PC-3 (cell line): Measurements from ENCODE around the gene NDUFB10. TPM values are rescaled to one million over a fixed set of nuclear protein-coding genes. Genes with fewer than 3 reads are reported as not detected.

ENCODE experiments used
- ATAC-seq: fragments of 200-7000 bp; cut with Tn5 transposase; 2 replicates; pipeline ENCODE4 v1.9.1; 2020; ENCODE audit warnings: mild to moderate bottlenecking, moderate library complexity
- BruUV-seq: library from RNA; stranded (reverse); fragments of 400-500 nt; replicated peaks from 2 replicates; lab custom pipeline; 2021; lab: Mats Ljungman, UMichigan
- CTCF ChIA-PET: fragments of 300-600 bp; sonication (Branson Sonifier 250); formaldehyde crosslinking; loops from one replicate; lab custom pipeline; 2022; ENCODE audit warnings: antibody characterized with exemption; lab: Charles Lee
- POLR2A ChIA-PET: fragments of 300-600 bp; sonication (Branson Sonifier 250); formaldehyde crosslinking; loops from one replicate; lab custom pipeline; 2022; ENCODE audit warnings: antibody characterized with exemption; ENCODE audit not compliant: unreplicated experiment; lab: Charles Lee
- DNase-seq: peaks from one replicate; pipeline ENCODE4 v3.0.0-alpha.2; 2015
- H2AFZ ChIP-seq: fragments of 300-600 bp; sonication (generic); 2 replicates; pipeline ENCODE4 v1.6.0; 2016; ENCODE audit warnings: antibody characterized with exemption, low read length
- H3F3A ChIP-seq: fragments of 300-600 bp; sonication (generic); one replicate; pipeline ENCODE4 v1.6.0; 2017; ENCODE audit warnings: antibody characterized with exemption, low read length, control low read depth, mild to moderate bottlenecking; ENCODE audit not compliant: unreplicated experiment
- H3K27ac ChIP-seq: fragments of 300-600 bp; sonication (generic); 2 replicates; pipeline ENCODE4 v1.5.1; 2016; ENCODE audit warnings: mild to moderate bottlenecking, low read length
- H3K27me3 ChIP-seq: fragments of 300-600 bp; sonication (generic); 2 replicates; pipeline ENCODE4 v1.6.1; 2016; ENCODE audit warnings: low read length, mixed read lengths
- H3K36me3 ChIP-seq: fragments of 300-600 bp; sonication (generic); 2 replicates; pipeline ENCODE4 v1.6.1; 2016; ENCODE audit warnings: low read depth, mixed run types, low read length, mixed read lengths
- H3K4me1 ChIP-seq: fragments of 300-600 bp; sonication (generic); 2 replicates; pipeline ENCODE4 v1.5.1; 2016; ENCODE audit warnings: low read length; ENCODE audit not compliant: insufficient read depth
- H3K4me2 ChIP-seq: fragments of 300-600 bp; sonication (generic); 2 replicates; pipeline ENCODE4 v1.6.0; 2016; ENCODE audit warnings: low read length
- H3K4me3 ChIP-seq: fragments of 300-600 bp; sonication (generic); 2 replicates; pipeline ENCODE4 v1.5.1; 2016; ENCODE audit warnings: mild to moderate bottlenecking, low read length, mixed read lengths
- H3K79me2 ChIP-seq: fragments of 300-600 bp; sonication (generic); 2 replicates; pipeline ENCODE4 v1.6.1; 2017; ENCODE audit warnings: low read length, mixed read lengths
- H3K9ac ChIP-seq: fragments of 300-600 bp; sonication (generic); 2 replicates; pipeline ENCODE4 v1.6.0; 2016; ENCODE audit warnings: mild to moderate bottlenecking, low read length
- H3K9me2 ChIP-seq: fragments of 300-600 bp; sonication (generic); replicated peaks from 2 replicates; pipeline ENCODE4 v1.6.1; 2016; ENCODE audit warnings: mixed run types, low read length, mixed read lengths
- H3K9me3 ChIP-seq: fragments of 300-600 bp; sonication (generic); 2 replicates; pipeline ENCODE4 v1.6.1; 2016; ENCODE audit warnings: low read length, mixed read lengths
- H4K20me1 ChIP-seq: fragments of 300-600 bp; sonication (generic); 2 replicates; pipeline ENCODE4 v1.6.1; 2016; ENCODE audit warnings: low read length, mixed read lengths
- CTCF ChIP-seq: fragments of 300-600 bp; sonication (generic); conservative IDR thresholded peaks from 2 replicates; pipeline ENCODE4 v1.5.1; 2017; ENCODE audit warnings: antibody characterized with exemption, low read depth, mild to moderate bottlenecking, low read length
- EZH2 ChIP-seq: fragments of 300-600 bp; sonication (generic); IDR thresholded peaks from one replicate; pipeline ENCODE4 v1.6.1; 2017; ENCODE audit warnings: antibody characterized with exemption, mild to moderate bottlenecking, low read length; ENCODE audit not compliant: unreplicated experiment
- EZH2phosphoT487 ChIP-seq: fragments of 300-600 bp; sonication (generic); IDR thresholded peaks from 2 replicates; pipeline ENCODE4 v1.6.1; 2018; ENCODE audit warnings: mild to moderate bottlenecking, antibody characterized with exemption, low read length, borderline replicate concordance
- intact Hi-C: fragments of 100-400 bp; cut with micrococcal nuclease; formaldehyde crosslinking; loops from 2 replicates; pipeline ENCODE4 v1.9.0; 2023
- total RNA-seq: library from RNA; depleted of rRNA; stranded (reverse); fragments of >200 nt; gene quantifications from 2 replicates; pipeline ENCODE4 v1.2.3, GENCODE V29; 2014

The NDUFB10 gene
- total RNA-seq, 1 experiment from 2014 or later, result 530 TPM

- peak overlapping the region; percentile 85 for H3K4me3 ChIP-seq
- H3K9me2 ChIP-seq, result no peaks in the 10 kb centered on the region
- peaks cover 6% of the 10 kb centered on the region; the same call in 1 of the 2 replicates for H3K79me2 ChIP-seq
- CTCF ChIA-PET, result no interaction called here
- H3K4me2 ChIP-seq, result peak overlapping the region; percentile 93
- DNase-seq (peak; percentile 52), ATAC-seq (peak; percentile 16)
- no peak for TF ChIP-seq EZH2
- TF ChIP-seq EZH2phosphoT487, result no peak
- no peak for TF ChIP-seq CTCF
- H4K20me1 ChIP-seq, result no peaks in the 10 kb centered on the region
- H3K9ac ChIP-seq, result peak overlapping the region; percentile 60; the same call in 1 of the 2 replicates
- H3K9me3 ChIP-seq, result no peaks in the 10 kb centered on the region
- H3K36me3 ChIP-seq, result no peaks in the 10 kb centered on the region
- peaks cover 11% of the 10 kb centered on the region for H3K4me1 ChIP-seq
- intact Hi-C loops, result no loop called here
- TSS peak; percentile 66 for BruUV-seq
- POLR2A ChIA-PET, result no interaction called here
- H3F3A ChIP-seq, result no peaks in the 10 kb centered on the region
- peak overlapping the region; percentile 41 for H3K27ac ChIP-seq
- H3K27me3 ChIP-seq, result no peaks in the 10 kb centered on the region
- H2AFZ ChIP-seq, result peak overlapping the region; percentile 77
These were observed 17.1 kb upstream of the NDUFB10 start for GRCh38 chr16:1942047-1942809.

GRCh38 chr16:1942810-1943726, 16.3 kb upstream of the NDUFB10 start, which contains the start of gene MSRB1:
TSS of gene MSRB1 (minus strand) at chr16:1943199. CDS start at chr16:1943156, 43 bp downstream.
- no peaks in the 10 kb centered on the region for H4K20me1 ChIP-seq
- H3K36me3 ChIP-seq, result no peaks in the 10 kb centered on the region
- ChIA-PET CTCF (interaction anchor here (0.6 kb wide), 1 partner anchor 242 kb away, joined by 3 read pairs; no protein-coding TSS in a partner anchor), POLR2A (interaction anchor here (1.0 kb wide), 1 partner anchor 22 kb away, joined by 3 read pairs; the partner anchor contains the start of gene RPS2)
- H3F3A ChIP-seq, result no peaks in the 10 kb centered on the region
- no peaks in the 10 kb centered on the region for H3K9me2 ChIP-seq
- peaks cover 11% of the 10 kb centered on the region for H3K4me1 ChIP-seq
- intact Hi-C loops, result no loop called here
- peak within 1 kb of the TSS; percentile 41 for H3K27ac ChIP-seq
- TF ChIP-seq EZH2phosphoT487 (no peak), EZH2 (no peak), CTCF (no peak)
- DNase-seq (peak; percentile 96), ATAC-seq (peak; percentile 95)
- BruUV-seq, result no TSS peak
- no peaks in the 10 kb centered on the region for H3K27me3 ChIP-seq
- H3K4me2 ChIP-seq, result peak within 1 kb of the TSS; percentile 93
- H3K9me3 ChIP-seq, result no peaks in the 10 kb centered on the region
- H3K9ac ChIP-seq, result peak within 1 kb of the TSS; percentile 60
- H3K79me2 ChIP-seq, result peaks cover 6% of the 10 kb centered on the region; the same call in 1 of the 2 replicates
- peak within 1 kb of the TSS; percentile 85 for H3K4me3 ChIP-seq
- H2AFZ ChIP-seq, result peak within 1 kb of the TSS; percentile 95
